ENCODE data around the gene AGPAT4.

Gene AGPAT4

GRCh38 chr6:161103475-161103874 is 170.4 kb downstream of the AGPAT4 start:
- Histone ChIP-seq H3K79me2 (ENCODE audit: control insufficient read depth, low read length) (no peaks in the 10 kb centered on the region), H3K4me1 (ENCODE audit: control insufficient read depth, low read length) (no peaks in the 10 kb centered on the region), H3K36me3 (ENCODE audit: control insufficient read depth, low read length) (peaks cover 70% of the 10 kb centered on the region), H3K4me2 (ENCODE audit: low read length) (no peak overlapping the region), H3K27ac (ENCODE audit: low read depth, low read length) (no peak overlapping the region), H3K4me3 (ENCODE audit: low read length) (no peak overlapping the region), H4K20me1 (ENCODE audit: control insufficient read depth, insufficient read depth, low read depth, low read length) (no peaks in the 10 kb centered on the region), H3K27me3 (ENCODE audit: control insufficient read depth, low read length) (no peaks in the 10 kb centered on the region), H3K9me2 (replicated peaks; ENCODE audit: control insufficient read depth, low read length) (no peaks in the 10 kb centered on the region), H3K9me3 (ENCODE audit: control insufficient read depth, insufficient read depth, low read length) (no peaks in the 10 kb centered on the region), H3F3A (ENCODE audit: control insufficient read depth, insufficient read depth) (no peaks in the 10 kb centered on the region)
- TF ChIP-seq CTCF (IDR thresholded peaks at IDR 0.05; ENCODE audit: low read depth, low read length, poor library complexity, severe bottlenecking) (no peak), EZH2phosphoT487 (IDR thresholded peaks at IDR 0.05; ENCODE audit: borderline replicate concordance, low read length) (no peak)

- peaks cover 68% of the 10 kb centered on the region for H3K36me3 ChIP-seq (ENCODE audit: control insufficient read depth, low read length)
- H3K27ac ChIP-seq (ENCODE audit: low read depth, low read length), result no peak overlapping the region
- H3F3A ChIP-seq (ENCODE audit: control insufficient read depth, insufficient read depth), result no peaks in the 10 kb centered on the region
- no peaks in the 10 kb centered on the region for H4K20me1 ChIP-seq (ENCODE audit: control insufficient read depth, insufficient read depth, low read depth, low read length)
- H3K9me3 ChIP-seq (ENCODE audit: control insufficient read depth, insufficient read depth, low read length), result no peaks in the 10 kb centered on the region
- TF ChIP-seq EZH2phosphoT487 (IDR thresholded peaks at IDR 0.05; ENCODE audit: borderline replicate concordance, low read length), result no peak
- TF ChIP-seq CTCF (IDR thresholded peaks at IDR 0.05; ENCODE audit: low read depth, low read length, poor library complexity, severe bottlenecking), result no peak
- no peaks in the 10 kb centered on the region for H3K9me2 ChIP-seq (replicated peaks; ENCODE audit: control insufficient read depth, low read length)
- H3K27me3 ChIP-seq (ENCODE audit: control insufficient read depth, low read length), result no peaks in the 10 kb centered on the region
- no peak overlapping the region for H3K4me2 ChIP-seq (ENCODE audit: low read length)
- no peak overlapping the region for H3K4me3 ChIP-seq (ENCODE audit: low read length)
- no peaks in the 10 kb centered on the region for H3K4me1 ChIP-seq (ENCODE audit: control insufficient read depth, low read length)
- H3K79me2 ChIP-seq (ENCODE audit: control insufficient read depth, low read length), result no peaks in the 10 kb centered on the region
Measured at GRCh38 chr6:161101517-161101916, 172.3 kb downstream of the AGPAT4 start.

GRCh38 chr6:161100072-161100471 is 173.8 kb downstream of the AGPAT4 start:
- no peaks in the 10 kb centered on the region for H3K9me2 ChIP-seq (replicated peaks; ENCODE audit: control insufficient read depth, low read length)
- no peaks in the 10 kb centered on the region for H3K79me2 ChIP-seq (ENCODE audit: control insufficient read depth, low read length)
- H4K20me1 ChIP-seq (ENCODE audit: control insufficient read depth, insufficient read depth, low read depth, low read length), result no peaks in the 10 kb centered on the region
- H3F3A ChIP-seq (ENCODE audit: control insufficient read depth, insufficient read depth), result no peaks in the 10 kb centered on the region
- TF ChIP-seq EZH2phosphoT487 (IDR thresholded peaks at IDR 0.05; ENCODE audit: borderline replicate concordance, low read length) (no peak), CTCF (IDR thresholded peaks at IDR 0.05; ENCODE audit: low read depth, low read length, poor library complexity, severe bottlenecking) (no peak)
- no peak overlapping the region for H3K27ac ChIP-seq (ENCODE audit: low read depth, low read length)
- no peaks in the 10 kb centered on the region for H3K4me1 ChIP-seq (ENCODE audit: control insufficient read depth, low read length)
- H3K4me3 ChIP-seq (ENCODE audit: low read length), result no peak overlapping the region
- H3K4me2 ChIP-seq (ENCODE audit: low read length), result no peak overlapping the region
- peaks cover 69% of the 10 kb centered on the region for H3K36me3 ChIP-seq (ENCODE audit: control insufficient read depth, low read length)
- H3K27me3 ChIP-seq (ENCODE audit: control insufficient read depth, low read length), result no peaks in the 10 kb centered on the region
- no peaks in the 10 kb centered on the region for H3K9me3 ChIP-seq (ENCODE audit: control insufficient read depth, insufficient read depth, low read length)

- H3K36me3 ChIP-seq (ENCODE audit: control insufficient read depth, low read length), result peaks cover 73% of the 10 kb centered on the region
- H3K4me1 ChIP-seq (ENCODE audit: control insufficient read depth, low read length), result no peaks in the 10 kb centered on the region
- H3K79me2 ChIP-seq (ENCODE audit: control insufficient read depth, low read length), result no peaks in the 10 kb centered on the region
- no peak overlapping the region for H3K27ac ChIP-seq (ENCODE audit: low read depth, low read length)
- no peaks in the 10 kb centered on the region for H4K20me1 ChIP-seq (ENCODE audit: control insufficient read depth, insufficient read depth, low read depth, low read length)
- H3K9me3 ChIP-seq (ENCODE audit: control insufficient read depth, insufficient read depth, low read length), result no peaks in the 10 kb centered on the region
- no peak overlapping the region for H3K4me2 ChIP-seq (ENCODE audit: low read length)
- H3K9me2 ChIP-seq (replicated peaks; ENCODE audit: control insufficient read depth, low read length), result no peaks in the 10 kb centered on the region
- no peaks in the 10 kb centered on the region for H3F3A ChIP-seq (ENCODE audit: control insufficient read depth, insufficient read depth)
- TF ChIP-seq CTCF (IDR thresholded peaks at IDR 0.05; ENCODE audit: low read depth, low read length, poor library complexity, severe bottlenecking), result no peak
- no peak for TF ChIP-seq EZH2phosphoT487 (IDR thresholded peaks at IDR 0.05; ENCODE audit: borderline replicate concordance, low read length)
- H3K27me3 ChIP-seq (ENCODE audit: control insufficient read depth, low read length), result no peaks in the 10 kb centered on the region
- no peak overlapping the region for H3K4me3 ChIP-seq (ENCODE audit: low read length)
Measured at GRCh38 chr6:161095916-161096315, 177.9 kb downstream of the AGPAT4 start.

Data from DOHH2 (cell line).